ENCODE data around the gene THUMPD3.

- no peak for TF ChIP-seq CTCF (IDR thresholded peaks at IDR 0.05)
- no peak for TF ChIP-seq POLR2A (IDR thresholded peaks at IDR 0.05)
- TF ChIP-seq EP300 (IDR thresholded peaks at IDR 0.05), result no peak
Observed at GRCh38 chr3:9351709-9352126, 11.1 kb upstream of the THUMPD3 start.
